HG02981 (cell line): Measurements from ENCODE around the gene KIAA0408.
A peak's percentile ranks its signal among the peaks of the same experiment; 100 is the strongest.
"Not testable (repeated sequence)": the region's sequence is repeated elsewhere in the genome, so short reads cannot be mapped to it uniquely, and the experiment has no call there.

Source experiments
- ATAC-seq: cut with Tn5 transposase; IDR thresholded peaks from one replicate; pipeline ENCODE4 v1.9.1; 2021; ENCODE audit warnings: mild to moderate bottlenecking, moderate library complexity; ENCODE audit not compliant: unreplicated experiment

KIAA0408 gene

DNA sequence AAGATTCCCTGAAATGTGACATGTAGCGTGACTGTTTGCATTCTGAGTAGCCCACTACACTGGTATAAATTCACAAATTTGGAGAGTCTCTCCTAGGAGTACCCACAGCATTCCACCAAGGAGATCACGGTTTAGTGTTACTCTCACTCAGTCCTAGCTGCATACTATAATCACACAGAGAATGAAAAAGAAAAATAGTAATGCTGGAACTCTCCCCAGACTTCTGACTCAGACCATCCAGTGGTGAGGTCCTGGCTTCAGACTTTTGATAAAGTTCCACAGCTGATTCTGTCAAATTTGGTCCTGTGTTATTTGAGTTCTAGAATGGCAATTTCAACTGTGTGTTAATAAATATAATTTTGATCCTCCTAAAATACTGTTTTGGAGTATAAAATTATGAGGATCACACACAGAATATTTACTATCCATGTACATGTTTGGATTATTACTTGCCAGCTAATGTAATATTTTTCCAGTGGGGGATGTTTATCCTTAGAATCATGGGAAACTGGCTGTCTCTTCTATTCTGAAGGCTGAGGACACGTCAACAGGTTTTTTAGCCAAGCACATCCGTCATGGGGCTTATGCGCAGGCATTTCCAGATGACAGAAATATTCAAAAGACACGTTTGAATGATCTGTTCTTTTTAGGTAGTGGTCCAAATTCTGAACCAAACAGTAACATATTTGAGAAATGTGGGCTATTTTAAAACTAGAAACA is 5.1 kb upstream of the KIAA0408 start:
- ATAC-seq, result no peak

DNA sequence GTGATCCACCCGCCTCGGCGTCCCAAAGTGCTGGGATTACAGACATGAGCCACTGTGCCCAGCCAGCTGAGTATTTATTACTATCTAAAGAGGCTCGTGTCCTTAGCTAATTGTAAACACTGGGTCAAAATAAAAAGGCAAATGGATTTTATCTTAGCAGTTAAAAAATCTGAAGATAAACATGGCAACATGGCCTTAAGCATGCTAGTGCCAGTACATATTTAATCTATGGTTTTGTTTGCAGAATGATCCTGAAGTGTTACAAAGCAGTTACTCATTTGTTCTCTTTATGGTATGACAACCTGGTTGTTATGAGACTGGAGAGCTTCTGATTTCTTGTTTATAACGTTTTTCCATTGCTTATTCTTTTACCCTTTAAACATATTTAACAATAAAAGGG is 3.9 kb upstream of the KIAA0408 start:
- ATAC-seq, result no peak

DNA sequence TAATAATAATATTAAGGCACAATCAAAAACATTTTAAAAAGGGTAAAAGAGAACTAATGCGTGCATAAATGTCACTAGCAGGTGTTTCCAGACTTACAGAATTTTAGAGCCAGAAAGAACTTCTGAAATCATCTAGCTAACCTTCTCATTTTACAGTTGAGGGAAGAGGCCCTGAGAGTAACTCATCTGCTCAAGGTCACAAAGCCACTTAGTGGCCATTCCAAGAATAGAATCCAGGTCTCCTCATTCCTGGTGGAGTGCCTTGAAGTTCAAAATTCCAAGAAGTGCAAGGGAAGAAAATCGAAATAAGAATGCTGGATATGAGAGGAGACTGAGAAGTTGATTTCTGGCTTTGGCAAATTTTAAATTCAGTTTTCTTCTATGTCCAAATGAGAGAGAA is 3.2 kb upstream of the KIAA0408 start:
- no peak for ATAC-seq

DNA sequence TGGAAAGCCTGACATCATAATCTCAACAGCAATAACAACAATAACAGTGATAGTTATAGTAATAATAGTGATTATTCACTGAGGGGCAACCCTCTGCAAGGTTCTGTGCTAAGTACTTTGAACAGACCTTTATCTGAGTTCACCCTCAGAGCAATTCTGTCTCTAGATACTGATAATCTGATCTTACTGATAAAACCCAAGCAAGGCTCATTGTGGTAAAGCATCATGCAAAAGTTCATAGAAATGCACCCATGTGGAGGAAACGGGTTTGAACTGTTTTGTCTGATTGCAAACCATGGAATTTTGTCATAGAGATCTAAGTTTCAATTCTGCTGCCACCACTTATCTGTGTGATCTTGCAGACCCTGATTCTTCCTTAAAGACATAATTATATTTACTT is 1.3 kb upstream of the KIAA0408 start:
- no peak for ATAC-seq

DNA sequence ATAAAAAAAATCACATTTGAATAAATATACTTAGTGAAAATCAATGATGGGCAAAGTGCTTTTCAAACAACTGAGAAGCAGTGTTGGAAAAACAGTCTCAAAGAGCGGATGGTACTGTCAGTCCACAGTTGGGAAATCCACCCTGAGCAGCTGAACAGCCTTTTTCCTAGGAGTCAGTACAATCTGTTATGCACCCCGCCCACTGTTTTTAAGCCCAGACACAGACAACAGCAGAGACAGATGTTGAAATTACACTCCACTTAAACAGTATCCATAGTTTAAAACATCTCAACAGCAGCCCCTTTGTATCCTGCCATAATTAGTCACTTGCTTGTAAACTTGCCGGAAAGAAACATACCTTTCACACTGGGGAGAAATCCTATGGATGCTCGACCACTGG is 372 bp downstream of the KIAA0408 start:
- no peak for ATAC-seq

DNA sequence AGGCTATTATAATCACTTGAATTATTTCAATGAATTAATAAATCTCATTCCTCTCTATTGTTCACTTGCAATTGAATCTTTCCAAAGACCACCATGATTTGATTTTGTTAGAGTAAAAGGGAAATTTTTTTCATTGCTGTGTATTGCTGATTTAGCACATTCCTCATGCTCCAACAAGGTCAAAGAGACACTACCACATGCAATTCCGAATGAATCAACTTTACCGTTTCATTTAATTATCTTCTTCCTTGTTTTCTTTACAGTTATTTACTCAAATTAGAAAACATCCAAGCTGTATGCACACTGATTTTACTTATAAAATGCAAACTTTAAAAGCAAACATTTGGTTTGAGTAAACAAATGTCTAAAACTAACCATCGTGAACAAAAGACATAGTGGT is 967 bp downstream of the KIAA0408 start:
- no peak for ATAC-seq

DNA sequence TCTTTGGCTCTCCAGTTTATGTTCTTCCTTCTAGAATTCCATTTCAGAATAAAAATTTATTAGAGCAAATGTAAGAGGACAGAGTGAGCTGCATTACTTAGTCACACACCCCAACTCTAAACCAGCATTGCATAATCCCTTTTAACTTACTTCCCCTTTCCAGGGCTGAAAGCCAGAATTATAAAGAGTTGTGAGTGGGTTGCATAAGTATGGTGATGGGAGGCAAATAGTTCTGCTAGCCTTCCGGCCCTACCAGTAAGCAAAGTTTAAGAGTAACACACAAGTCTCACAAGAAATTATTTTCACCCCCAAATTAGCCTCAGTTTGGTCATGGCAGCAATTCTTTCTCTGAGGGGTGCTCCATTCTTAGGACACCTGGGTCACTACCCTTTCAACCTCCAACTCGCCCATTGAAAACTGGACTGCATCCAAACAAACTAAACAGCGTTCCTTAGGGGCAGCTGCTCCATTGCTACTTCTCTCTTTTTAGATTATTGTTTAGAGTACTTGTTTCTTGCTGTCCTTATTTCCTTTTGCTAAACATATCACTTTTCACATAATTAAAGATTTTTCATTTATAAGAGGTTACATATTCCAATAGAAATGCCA is 1.6 kb downstream of the KIAA0408 start:
- no peak for ATAC-seq

DNA sequence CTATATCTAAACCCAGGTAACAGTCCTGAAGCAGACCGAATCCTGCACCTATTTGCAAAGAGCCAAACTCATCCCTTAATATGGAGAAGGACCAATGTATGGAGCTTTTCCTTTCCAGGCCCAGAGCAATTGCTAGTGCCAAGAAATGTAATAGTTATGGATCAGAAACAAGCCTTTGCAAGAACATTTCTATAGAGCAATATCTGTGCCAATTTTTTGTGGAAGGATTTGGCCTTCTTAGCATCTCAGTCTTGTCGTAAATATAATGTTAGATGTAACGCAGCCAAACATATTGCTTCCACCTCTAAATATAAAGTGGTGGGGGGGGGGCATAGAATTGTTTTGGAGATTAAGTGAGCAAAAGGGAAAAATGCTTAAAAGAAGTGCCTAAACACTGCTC is 2.7 kb downstream of the KIAA0408 start:
- ATAC-seq, result no peak

DNA sequence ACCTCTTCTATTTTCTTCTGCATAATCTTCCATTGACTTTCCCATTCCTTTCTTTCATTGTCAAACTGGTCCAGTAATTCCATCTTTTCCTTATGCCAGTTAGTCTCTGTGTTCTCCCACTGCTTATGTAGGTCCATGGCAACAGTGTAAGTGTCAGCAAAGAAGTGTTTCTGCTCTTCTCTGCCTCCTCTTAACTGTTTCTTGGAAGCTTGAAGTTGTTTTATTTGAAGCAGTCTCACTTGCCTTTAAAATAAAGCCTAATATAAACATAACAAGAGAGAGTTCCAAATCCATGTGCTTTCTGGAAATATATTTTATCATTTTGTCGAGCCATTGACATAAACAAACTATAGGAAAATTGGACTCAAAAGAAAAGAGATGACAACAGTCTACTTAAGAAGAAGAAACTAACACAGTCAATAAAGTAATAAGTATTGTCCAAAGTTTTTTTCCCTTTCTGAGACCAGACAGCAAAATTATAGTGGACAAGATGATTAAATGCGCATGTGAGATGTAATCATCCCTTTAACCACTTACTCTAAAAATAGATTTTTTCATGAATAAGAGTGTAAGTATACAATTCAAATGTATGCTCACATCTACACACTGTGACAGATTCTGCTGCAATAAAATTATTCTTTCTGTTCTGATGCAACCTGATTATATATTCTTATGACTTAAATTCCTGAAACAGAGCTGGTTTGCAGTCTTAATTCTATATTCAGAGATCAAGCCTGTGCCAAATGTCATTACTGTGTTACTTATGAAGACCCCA is 5.2 kb downstream of the KIAA0408 start:
- no peak for ATAC-seq

DNA sequence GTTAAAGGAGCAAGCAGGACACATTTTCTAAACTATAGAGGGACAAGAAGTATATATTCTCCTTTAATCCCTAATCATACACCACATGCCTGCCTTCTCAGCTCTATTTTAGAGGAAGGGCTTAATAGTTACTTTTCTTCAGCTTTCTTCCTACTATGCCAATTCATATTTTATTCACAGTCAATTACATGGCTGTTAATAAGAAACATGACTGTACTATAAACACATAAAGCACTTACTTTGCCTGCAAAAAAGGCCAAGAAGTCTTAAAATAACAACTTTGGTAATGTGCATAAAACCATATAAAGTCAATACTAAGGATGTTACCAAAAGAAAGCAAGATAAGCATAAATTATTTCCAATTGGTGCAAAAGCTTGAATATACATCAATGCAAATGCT is 6.4 kb downstream of the KIAA0408 start:
- no peak for ATAC-seq

DNA sequence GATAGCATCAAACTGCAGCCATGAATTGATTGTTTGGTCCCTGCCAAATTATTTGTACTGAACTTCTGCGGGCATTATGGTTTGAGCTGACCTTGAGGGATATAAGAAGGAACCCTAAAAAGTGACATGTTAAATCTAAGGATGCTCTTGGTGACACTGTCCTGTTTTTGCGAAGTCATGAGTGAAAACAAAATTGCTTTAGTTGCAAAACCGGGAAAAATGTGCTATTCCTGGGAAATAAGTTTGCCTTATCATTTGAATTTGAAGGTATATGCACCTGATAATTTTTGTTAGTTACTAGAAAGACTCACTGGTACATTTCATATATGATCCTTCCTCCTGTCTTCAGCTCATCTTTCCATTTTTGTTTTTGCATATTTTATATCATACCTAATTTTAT is 7.8 kb downstream of the KIAA0408 start:
- ATAC-seq, result no peak

DNA sequence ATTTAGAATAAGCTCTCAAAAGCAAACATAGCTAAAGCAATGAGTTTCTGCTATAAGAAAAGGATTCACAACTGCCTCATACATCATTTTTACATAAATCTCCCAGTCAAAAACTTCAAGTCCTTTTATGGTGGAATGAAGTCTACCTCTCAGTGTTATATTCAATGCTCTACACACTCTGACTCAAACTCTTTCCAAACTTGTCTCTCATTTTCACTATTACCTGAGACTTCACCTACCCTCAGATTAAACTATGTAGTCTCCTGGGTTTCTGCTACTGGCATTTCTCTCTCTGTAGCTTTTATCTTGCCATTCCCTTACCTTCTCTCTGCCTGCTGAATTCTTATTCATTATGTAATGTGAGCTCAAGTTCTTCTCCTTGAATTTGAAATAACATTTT is 11.4 kb downstream of the KIAA0408 start:
- no peak for ATAC-seq

DNA sequence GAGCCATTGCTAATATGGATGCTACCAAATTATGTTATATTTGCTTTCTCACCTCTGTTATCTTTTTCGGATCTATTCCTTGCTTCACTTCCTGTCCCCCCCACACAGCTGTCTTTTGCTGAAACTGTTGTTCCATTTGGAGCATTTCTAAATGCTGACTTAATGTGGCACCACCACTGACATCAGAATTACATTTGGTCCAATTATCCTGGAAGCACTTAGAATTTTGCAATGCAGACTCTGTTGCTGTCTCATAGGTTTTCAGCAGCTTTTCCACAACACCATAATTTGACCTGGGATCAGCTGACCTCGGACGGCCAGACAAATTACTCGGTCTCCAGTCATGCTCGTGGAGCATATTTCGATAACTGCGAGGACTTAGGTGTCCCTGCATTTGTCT is 12.8 kb downstream of the KIAA0408 start:
- ATAC-seq, result no peak

DNA sequence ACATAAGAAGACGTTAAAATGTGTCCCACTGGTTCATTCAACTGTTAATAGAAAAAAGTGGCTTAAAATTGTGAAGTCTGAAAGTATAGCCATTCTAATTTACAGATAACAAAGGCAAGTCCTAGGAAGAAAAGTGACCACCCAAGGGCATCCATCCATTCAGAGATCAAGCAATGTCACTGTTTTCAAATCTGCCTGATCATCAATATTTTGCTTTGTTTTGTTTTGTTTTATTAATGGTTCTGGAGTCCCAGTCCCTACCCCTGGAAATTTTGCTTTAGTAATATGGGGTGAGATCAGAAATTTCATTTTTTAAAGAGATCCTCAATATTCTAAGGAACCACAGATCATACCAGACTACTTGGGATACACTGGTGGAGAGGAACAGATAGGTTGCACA is 17.3 kb downstream of the KIAA0408 start:
- no peak for ATAC-seq

DNA sequence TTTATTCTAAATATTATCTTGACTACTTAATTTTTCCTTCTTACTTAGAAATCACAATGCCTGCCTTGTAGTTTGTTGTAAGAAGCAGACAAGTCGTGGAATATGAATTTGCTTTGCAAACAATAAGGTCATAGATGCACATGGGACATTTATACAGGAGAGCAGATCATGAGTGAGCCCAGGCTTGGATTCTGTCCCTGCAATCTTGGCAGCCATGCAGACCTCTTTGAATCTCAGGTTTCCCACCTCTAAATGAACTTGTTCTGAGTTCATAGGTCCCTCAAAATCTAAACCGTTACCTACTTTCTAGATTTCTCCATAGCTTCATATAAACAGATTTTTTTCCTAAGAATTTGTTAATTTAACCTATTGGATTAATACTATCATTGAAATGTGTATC is 19.5 kb downstream of the KIAA0408 start:
- ATAC-seq, result no peak

DNA sequence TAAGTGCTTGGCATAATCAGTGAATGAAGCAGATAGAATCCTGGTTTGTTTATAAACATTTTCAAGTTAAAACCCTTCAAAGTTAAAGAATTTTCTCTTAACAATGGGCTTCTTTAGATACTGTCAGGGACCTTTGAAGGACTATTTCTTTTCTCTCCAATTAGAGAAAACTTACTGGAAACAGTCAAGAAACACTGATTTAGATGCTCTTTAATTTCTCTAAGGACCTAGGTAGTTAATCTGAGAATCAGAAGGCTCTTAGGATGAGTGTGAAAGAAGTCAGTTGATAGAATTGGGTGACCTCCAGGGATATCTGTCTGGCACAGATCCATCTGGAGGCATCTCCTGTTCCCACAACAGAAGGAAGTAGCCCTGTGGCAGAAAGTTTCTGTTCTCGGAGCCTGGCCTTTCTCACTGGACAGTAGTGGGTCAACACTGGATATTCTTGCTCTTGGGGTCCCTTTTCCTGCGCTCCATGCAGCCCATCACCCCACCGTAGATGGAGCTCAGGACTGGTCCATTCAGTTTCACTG is 22.5 kb downstream of the KIAA0408 start:
- no peak for ATAC-seq

DNA sequence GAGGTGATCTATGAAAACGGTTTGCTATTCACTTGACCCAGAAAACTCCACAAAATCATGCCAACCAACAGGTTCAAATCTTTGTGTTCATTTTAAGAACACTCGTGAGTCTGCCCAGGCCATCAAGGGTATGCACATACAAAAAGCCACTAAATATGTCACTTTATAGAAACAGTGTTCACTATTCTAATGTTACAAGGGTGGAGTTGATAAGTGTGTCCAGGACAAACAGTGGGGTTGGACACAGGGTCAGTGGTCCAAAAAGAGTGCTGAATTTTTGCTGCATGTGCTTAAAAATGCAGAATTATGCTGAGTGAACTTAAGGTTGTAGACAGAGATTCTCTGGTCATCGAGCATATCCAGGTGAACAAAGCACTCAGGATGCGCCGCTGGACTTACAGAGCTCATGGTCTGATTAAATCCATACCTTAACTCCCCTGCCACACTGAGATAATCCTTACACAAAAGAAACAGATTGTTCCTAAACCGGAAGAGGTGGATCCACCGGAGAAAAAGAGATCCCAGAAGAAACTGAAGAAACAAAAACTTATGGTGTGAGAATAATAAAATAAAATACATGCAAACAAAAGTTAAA is 23.5 kb downstream of the KIAA0408 start:
- no peak for ATAC-seq

DNA sequence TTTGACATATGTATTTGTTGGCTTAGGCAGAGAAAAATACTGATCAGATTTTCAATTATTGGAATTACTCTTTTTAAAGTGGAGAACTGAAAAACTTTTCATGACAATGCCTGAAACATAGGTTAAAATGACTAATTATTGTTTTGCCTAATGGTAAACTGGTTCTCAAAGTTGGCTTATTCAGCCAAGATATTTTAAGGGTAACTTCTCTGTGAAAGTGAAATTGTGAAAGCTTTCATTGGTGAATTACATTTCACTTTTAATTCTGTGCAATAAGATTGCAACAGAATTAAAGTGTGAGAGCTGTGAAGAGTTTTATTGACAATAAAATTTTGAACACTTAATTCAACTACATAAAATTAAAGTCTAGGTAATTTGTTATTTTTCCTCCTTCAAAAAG is 24.5 kb downstream of the KIAA0408 start:
- ATAC-seq, result no peak

DNA sequence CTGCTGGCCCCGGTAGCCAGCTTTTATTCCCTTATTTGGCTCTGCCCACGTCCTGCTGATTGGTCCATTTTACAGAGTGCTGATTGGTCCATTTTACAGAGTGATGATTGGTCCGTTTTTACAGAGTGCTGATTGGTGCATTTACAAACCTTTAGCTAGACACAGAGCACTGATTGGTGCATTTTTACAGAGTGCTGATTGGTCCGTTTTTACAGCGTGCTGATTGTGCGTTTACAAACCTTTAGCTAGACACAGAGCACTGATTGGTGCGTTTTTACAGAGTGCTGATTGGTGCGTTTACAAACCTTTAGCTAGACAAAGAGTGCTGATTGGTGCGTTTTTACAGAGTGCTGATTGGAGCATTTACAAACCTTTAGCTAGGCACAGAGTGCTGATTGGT is 30.6 kb downstream of the KIAA0408 start:
- not testable (repeated sequence) for ATAC-seq

DNA sequence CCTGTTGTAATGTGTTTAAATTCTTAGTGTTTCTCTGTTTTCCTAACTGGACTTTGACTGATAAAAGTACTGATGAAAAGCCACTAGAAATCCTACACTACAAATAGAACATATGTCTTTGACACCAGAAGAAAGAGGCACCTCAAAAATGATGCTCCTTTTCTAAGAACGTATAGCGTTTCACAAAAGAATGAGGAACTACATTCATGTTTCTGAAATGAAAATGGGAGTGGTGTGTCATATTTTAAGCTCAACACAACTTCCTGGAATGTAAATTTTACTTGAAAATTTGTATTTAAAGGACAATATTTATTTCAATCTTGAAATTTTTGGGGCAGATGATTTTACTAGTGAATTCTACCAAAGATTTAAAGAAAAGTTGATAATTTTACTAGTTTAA is 35.3 kb downstream of the KIAA0408 start:
- ATAC-seq, result no peak

DNA sequence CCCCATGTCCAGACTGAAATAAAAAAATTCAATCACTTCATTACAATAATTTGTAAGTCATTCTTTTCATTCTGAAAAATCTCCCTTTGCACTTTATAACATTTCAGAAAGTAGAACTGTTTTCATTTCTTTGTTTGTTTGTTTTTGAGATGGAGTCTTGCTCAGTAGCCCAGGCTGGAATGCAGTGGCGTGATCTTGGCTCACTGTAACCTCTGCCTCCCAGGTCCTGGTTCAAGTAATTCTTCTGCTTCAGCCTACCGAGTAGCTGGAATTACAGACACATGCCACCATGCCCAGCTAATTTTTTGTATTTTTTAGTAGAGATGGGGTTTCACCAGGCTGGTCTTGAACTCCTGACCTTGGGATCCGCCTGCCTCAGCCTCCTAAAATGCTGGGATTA is 38.0 kb downstream of the KIAA0408 start:
- ATAC-seq, result not testable (repeated sequence)

DNA sequence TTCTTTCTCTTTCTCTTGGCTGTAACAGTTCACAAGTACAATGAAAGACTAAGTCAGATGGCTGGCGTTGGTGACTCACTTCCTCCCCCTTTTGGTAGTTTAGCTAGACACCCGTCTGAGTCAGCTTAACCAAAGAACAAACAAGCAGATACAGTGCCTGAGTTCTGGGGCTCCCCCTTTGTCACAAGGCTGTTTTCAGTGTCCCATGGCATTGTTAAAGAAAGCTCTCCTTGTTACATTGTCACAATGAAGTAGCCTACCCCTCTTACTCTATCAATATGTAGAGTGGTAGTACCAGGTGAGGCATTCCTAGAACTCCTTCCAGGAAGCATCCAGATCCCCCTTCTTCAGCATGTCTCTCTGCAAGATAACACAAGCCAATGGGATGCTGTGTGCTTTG is 38.6 kb downstream of the KIAA0408 start:
- ATAC-seq, result peak; percentile 100
